HepG2 (cell line): ENCODE results near the gene ABCC9. TPM values are rescaled to one million over a fixed set of nuclear protein-coding genes. Genes with fewer than 3 reads are reported as not detected.

Source experiments
- ATAC-seq: fragments of 200-7000 bp; cut with Tn5 transposase; 3 replicates; pipeline ENCODE4 v1.9.1; 2020; ENCODE audit warnings: mild to moderate bottlenecking, moderate library complexity
- BruUV-seq: library from RNA; stranded (reverse); fragments of 400-500 nt; replicated peaks from 2 replicates; lab custom pipeline; 2021; lab: Mats Ljungman, UMichigan
- CTCF ChIA-PET: fragments of 300-600 bp; formaldehyde crosslinking; extraction: SDS; loops from one replicate; lab custom pipeline; 2021; ENCODE audit warnings: low total read pairs, inconsistent platforms, low intra/inter-chr PET ratio; lab: Yijun Ruan, JAX
- POLR2A ChIA-PET: fragments of 350-600 bp; sonication (Branson Sonifier 250); formaldehyde crosslinking; loops from one replicate; lab custom pipeline; 2020; ENCODE audit warnings: antibody characterized with exemption, inconsistent platforms; lab: Yijun Ruan, JAX
- DNase-seq: peaks from one replicate; pipeline ENCODE4 v3.0.0-alpha.2; 2015; ENCODE audit warnings: low spot score
- FAIRE-seq: peaks from 3 replicates; lab custom pipeline; 2011; peaks lifted over from hg19 to GRCh38; lab: Jason Lieb, UNC
- H2AFZ ChIP-seq: one replicate; pipeline ENCODE4 v1.6.1; 2011; ENCODE audit warnings: low read length, inconsistent platforms
- H3K27ac ChIP-seq: fragments of 300-600 bp; 3 replicates; pipeline ENCODE4 v1.8.0; 2011; ENCODE audit warnings: mixed run types, mild to moderate bottlenecking, mixed read lengths, low read length, inconsistent platforms; ENCODE audit not compliant: insufficient read depth; ENCODE audit errors: extremely low read length
- H3K27me3 ChIP-seq, 2 experiments: fragments of 200-600 bp in 1 of 2; 2 replicates in 1 of 2; 3 replicates in 1 of 2; pipeline versions ENCODE4 v1.6.0 to v1.8.0; 2011; ENCODE audit warnings: low read length in 2 of 2, mild to moderate bottlenecking in 2 of 2, moderate library complexity in 2 of 2, inconsistent platforms in 1 of 2; ENCODE audit not compliant: insufficient read depth in 2 of 2, control insufficient read depth in 1 of 2
- H3K36me3 ChIP-seq, 2 experiments: fragments of 200-600 bp in 1 of 2; replicated peaks in 1 of 2; 2 replicates in 1 of 2; 3 replicates in 1 of 2; pipeline versions ENCODE4 v1.5.1 to v1.8.0; 2011; ENCODE audit warnings: low read length in 2 of 2, inconsistent platforms in 1 of 2; ENCODE audit not compliant: insufficient read depth in 2 of 2, control insufficient read depth in 1 of 2
- H3K4me1 ChIP-seq: 2 replicates; pipeline ENCODE4 v1.5.1; 2012; ENCODE audit warnings: low read length, inconsistent platforms; ENCODE audit not compliant: insufficient read depth
- H3K4me2 ChIP-seq: 2 replicates; pipeline ENCODE4 v1.6.0; 2011; ENCODE audit warnings: low read depth, low read length, inconsistent platforms
- H3K4me3 ChIP-seq, 3 experiments: fragments of 200-600 bp in 1 of 3; sonication (generic), shearing (Covaris generic) in 1 of 3; replicated peaks in 1 of 3; 2 replicates each; pipeline ENCODE4 v1.5.1; 2011 to 2016; ENCODE audit warnings: low read length in 3 of 3, inconsistent platforms in 2 of 3, low read depth in 2 of 3, mild to moderate bottlenecking in 2 of 3, control low read depth in 1 of 3, mixed read lengths in 1 of 3; ENCODE audit not compliant: insufficient read depth in 1 of 3
- H3K79me2 ChIP-seq: one replicate; pipeline ENCODE4 v1.6.1; 2011; ENCODE audit warnings: low read length, inconsistent platforms; ENCODE audit not compliant: insufficient read depth
- H3K9ac ChIP-seq: 2 replicates; pipeline ENCODE4 v1.6.0; 2011; ENCODE audit warnings: mild to moderate bottlenecking, low read depth, low read length, inconsistent platforms; ENCODE audit not compliant: insufficient read depth
- H3K9me3 ChIP-seq: 2 replicates; pipeline ENCODE4 v1.5.1; 2012; ENCODE audit warnings: mild to moderate bottlenecking, low read length
- H4K20me1 ChIP-seq: 2 replicates; pipeline ENCODE4 v1.6.0; 2011; ENCODE audit warnings: inconsistent platforms, mild to moderate bottlenecking, low read length, moderate library complexity; ENCODE audit not compliant: insufficient read depth
- ELF4 ChIP-seq: sonication (generic); formaldehyde crosslinking; IDR thresholded peaks from 2 replicates; pipeline ENCODE4 v1.5.0; 2020; ENCODE audit warnings: missing genetic modification reagents, mild to moderate bottlenecking, moderate library complexity, borderline replicate concordance
- HNRNPUL1 ChIP-seq: fragments of 200-400 bp; formaldehyde crosslinking; IDR thresholded peaks from 2 replicates; pipeline ENCODE4 v1.6.1; 2017; ENCODE audit warnings: low read depth, mild to moderate bottlenecking, low read length, moderate library complexity
- IKZF4 ChIP-seq: sonication (generic); formaldehyde crosslinking; IDR thresholded peaks from 2 replicates; pipeline ENCODE4 v1.5.1; 2020; ENCODE audit warnings: borderline replicate concordance, mild to moderate bottlenecking, low read depth, missing genetic modification reagents; ENCODE audit errors: not compliant biosample characterization
- MAFG ChIP-seq: sonication (generic); formaldehyde crosslinking; IDR thresholded peaks from 2 replicates; pipeline ENCODE4 v1.5.1; 2020; ENCODE audit warnings: mild to moderate bottlenecking, missing genetic modification reagents
- NFIB ChIP-seq: sonication (generic); formaldehyde crosslinking; IDR thresholded peaks from 2 replicates; pipeline ENCODE4 v1.9.0; 2021; ENCODE audit warnings: missing genetic modification reagents, mild to moderate bottlenecking, borderline replicate concordance
- SIX1 ChIP-seq: sonication (generic); formaldehyde crosslinking; IDR thresholded peaks from 2 replicates; pipeline ENCODE4 v1.4.0; 2020; ENCODE audit warnings: missing genetic modification reagents, borderline replicate concordance
- SYNCRIP ChIP-seq: fragments of 200-400 bp; formaldehyde crosslinking; IDR thresholded peaks from 2 replicates; pipeline ENCODE4 v1.6.1; 2018; ENCODE audit warnings: mild to moderate bottlenecking, low read depth, low read length; ENCODE audit not compliant: insufficient read depth
- TBL1XR1 ChIP-seq: fragments of 150-350 bp; IDR thresholded peaks from 2 replicates; pipeline ENCODE4 v1.6.1; 2014; ENCODE audit warnings: borderline replicate concordance, low read length; ENCODE audit not compliant: partially characterized antibody
- TBX2 ChIP-seq: sonication (generic); formaldehyde crosslinking; IDR thresholded peaks from 2 replicates; pipeline ENCODE4 v1.5.0; 2020; ENCODE audit warnings: missing genetic modification reagents, mild to moderate bottlenecking, borderline replicate concordance
- THYN1 ChIP-seq: sonication (generic); formaldehyde crosslinking; IDR thresholded peaks from 2 replicates; pipeline ENCODE4 v1.8.1; 2023; ENCODE audit warnings: low read depth, mild to moderate bottlenecking, moderate library complexity, missing genetic modification reagents, borderline replicate concordance
- ZIK1 ChIP-seq: sonication (generic); formaldehyde crosslinking; IDR thresholded peaks from 2 replicates; pipeline ENCODE4 v1.5.0; 2020; ENCODE audit warnings: mild to moderate bottlenecking, low read depth, missing genetic modification reagents, borderline replicate concordance
- ZNF12 ChIP-seq: sonication (generic); formaldehyde crosslinking; IDR thresholded peaks from 2 replicates; pipeline ENCODE4 v1.5.0; 2020; ENCODE audit warnings: missing genetic modification reagents
- ZNF326 ChIP-seq: sonication (generic); formaldehyde crosslinking; IDR thresholded peaks from 2 replicates; pipeline ENCODE4 v1.4.0; 2020; ENCODE audit warnings: missing genetic modification reagents, borderline replicate concordance
- ZNF441 ChIP-seq: sonication (generic); formaldehyde crosslinking; IDR thresholded peaks from 2 replicates; pipeline ENCODE4 v1.7.0; 2021; ENCODE audit warnings: missing genetic modification reagents, borderline replicate concordance
- ZNF496 ChIP-seq: sonication (generic); formaldehyde crosslinking; IDR thresholded peaks from 2 replicates; pipeline ENCODE4 v1.8.1; 2023; ENCODE audit warnings: mild to moderate bottlenecking, moderate library complexity, missing genetic modification reagents; ENCODE audit not compliant: insufficient replicate concordance
- ZNF549 ChIP-seq: sonication (generic); formaldehyde crosslinking; IDR thresholded peaks from 2 replicates; pipeline ENCODE4 v1.5.0; 2020; ENCODE audit warnings: missing genetic modification reagents
- ZNF607 ChIP-seq: sonication (generic); formaldehyde crosslinking; IDR thresholded peaks from 2 replicates; pipeline ENCODE4 v1.5.1; 2020; ENCODE audit warnings: missing genetic modification reagents, mild to moderate bottlenecking, borderline replicate concordance
- ZNF670 ChIP-seq: sonication (generic); formaldehyde crosslinking; IDR thresholded peaks from 2 replicates; pipeline ENCODE4 v1.8.0; 2022; ENCODE audit warnings: mild to moderate bottlenecking, missing genetic modification reagents, borderline replicate concordance
- ZNF749 ChIP-seq: sonication (generic); formaldehyde crosslinking; IDR thresholded peaks from 2 replicates; pipeline ENCODE4 v1.8.0; 2022; ENCODE audit warnings: mild to moderate bottlenecking, missing genetic modification reagents, moderate library complexity, borderline replicate concordance
- WGBS: methylation state at CpG from one replicate; pipeline ENCODE4 v1.1.6; 2017; ENCODE audit warnings: low lambda C conversion rate; 5-methylcytosine and 5-hydroxymethylcytosine counted together
- in situ Hi-C: cut with HindIII; loops from 2 replicates; pipeline ENCODE4 v1.10.0; 2017; ENCODE audit warnings: low pct_unique_long_range_greater_than_20kb; ENCODE audit not compliant: extremely low pct_ligation_motif_present
- intact Hi-C: fragments of 100-400 bp; cut with micrococcal nuclease; formaldehyde crosslinking; loops from one replicate; pipeline ENCODE4 v1.10.0; 2022; ENCODE audit not compliant: unreplicated experiment
- polyA plus RNA-seq, 8 experiments: library from polyadenylated mRNA; depleted of rRNA in 3 of 8; stranded (reverse) in 7 of 8; unstranded in 1 of 8; fragments of >200 nt; fragmentation: Illumina TruSeq in 4 of 8; extraction: Trizol in 4 of 8; gene quantifications; 2 replicates each; pipeline versions ENCODE4 v1.2.1 to v1.2.3, GENCODE V29; 2011 to 2016; ENCODE audit warnings: low read depth in 4 of 8, missing spikeins in 1 of 8, mixed read lengths in 1 of 8; ENCODE audit not compliant: insufficient read depth in 1 of 8
- total RNA-seq, 5 experiments: library from RNA; depleted of rRNA; stranded (reverse); fragments of >200 nt; fragmentation: Illumina TruSeq; extraction: Trizol; gene quantifications; 2 replicates each; pipeline ENCODE4 v1.2.3, GENCODE V29; 2016; ENCODE audit warnings: low read depth in 1 of 5
- TF ChIP-seq, protein P1 (sequence below), 2 experiments: sonication (generic) in 1 of 2; formaldehyde crosslinking in 1 of 2; IDR thresholded peaks; 2 replicates each; pipeline versions ENCODE4 v1.5.1 to v1.6.1; 2011 to 2020; ENCODE audit warnings: borderline replicate concordance in 1 of 2, low read depth in 1 of 2, low read length in 1 of 2, mild to moderate bottlenecking in 1 of 2, missing genetic modification reagents in 1 of 2, moderate library complexity in 1 of 2

ABCC9 gene
- total and polyA plus RNA-seq, 2 of the 13 experiments (the other 11 are each of a cell fraction or from before 2014, with no cell fraction given) = not detected

DNA sequence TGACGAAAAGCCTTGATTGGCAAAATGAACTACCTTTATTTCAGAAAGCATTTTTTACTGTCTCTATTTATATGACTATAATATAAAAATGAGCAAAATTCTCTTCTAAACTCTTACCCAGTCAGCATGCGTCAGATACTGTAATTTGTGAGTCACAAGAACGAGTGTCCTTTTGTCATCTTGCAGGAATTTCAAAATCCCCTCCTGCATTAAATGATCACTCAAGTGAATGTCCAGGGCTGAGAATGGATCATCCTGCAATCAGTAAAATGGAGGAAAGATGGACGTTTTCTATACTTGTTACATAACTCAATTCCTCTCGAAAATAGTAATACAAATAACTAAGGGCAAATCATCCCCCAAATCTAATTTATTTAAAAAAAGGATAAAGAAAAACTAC is 89.0 kb downstream of the ABCC9 start:
- Histone ChIP-seq H3K9me3 (no peaks in the 10 kb centered on the region), H3K4me2 (no peak overlapping the region), H3K36me3 (no peaks in the 10 kb centered on the region), H3K4me1 (no peaks in the 10 kb centered on the region), H3K79me2 (no peaks in the 10 kb centered on the region), H3K9ac (no peak overlapping the region), H2AFZ (no peak overlapping the region), H3K27ac (no peak overlapping the region), H4K20me1 (no peaks in the 10 kb centered on the region), H3K27me3 (no peaks in the 10 kb centered on the region), H3K4me3 (no peak overlapping the region)
- no peak for DNase-seq
- in situ Hi-C loops (no loop called here), intact Hi-C loops (no loop called here)
- no peak for ATAC-seq
- no TSS peak for BruUV-seq
- ChIA-PET CTCF (no interaction called here), POLR2A (no interaction called here)
- TF ChIP-seq ELF4 = no peak
- TF ChIP-seq ZNF749 (CRISPR knock-in tag) = no peak
- TF ChIP-seq ZNF549 (CRISPR knock-in tag) = no peak
- TF ChIP-seq ZNF441 (CRISPR knock-in tag) = no peak
- no peak for TF ChIP-seq ZNF326 (CRISPR knock-in tag)
- no peak for TF ChIP-seq ZNF670 (CRISPR knock-in tag)
- no peak for TF ChIP-seq ZNF496 (CRISPR knock-in tag)
- TF ChIP-seq MAFG (CRISPR knock-in tag) = no peak
- no peak for TF ChIP-seq HNRNPUL1
- no peak for TF ChIP-seq TBX2 (CRISPR knock-in tag)
- TF ChIP-seq IKZF4 (CRISPR knock-in tag) = no peak
- no peak for TF ChIP-seq SIX1
- no peak for TF ChIP-seq ZNF12
- TF ChIP-seq TBL1XR1 = no peak
- no peak for TF ChIP-seq NFIB (CRISPR knock-in tag)
- no peak for TF ChIP-seq ZIK1
- TF ChIP-seq THYN1 = no peak
- no peak for TF ChIP-seq SYNCRIP
- TF ChIP-seq, protein P1, sequence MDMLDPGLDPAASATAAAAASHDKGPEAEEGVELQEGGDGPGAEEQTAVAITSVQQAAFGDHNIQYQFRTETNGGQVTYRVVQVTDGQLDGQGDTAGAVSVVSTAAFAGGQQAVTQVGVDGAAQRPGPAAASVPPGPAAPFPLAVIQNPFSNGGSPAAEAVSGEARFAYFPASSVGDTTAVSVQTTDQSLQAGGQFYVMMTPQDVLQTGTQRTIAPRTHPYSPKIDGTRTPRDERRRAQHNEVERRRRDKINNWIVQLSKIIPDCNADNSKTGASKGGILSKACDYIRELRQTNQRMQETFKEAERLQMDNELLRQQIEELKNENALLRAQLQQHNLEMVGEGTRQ (IDR thresholded peaks at IDR 0.05; ENCODE audit: low read depth, low read length) = no peak
- TF ChIP-seq, protein P1 (CRISPR knock-in tag; IDR thresholded peaks at IDR 0.05; ENCODE audit: borderline replicate concordance) = no peak
- no peak for TF ChIP-seq ZNF607
- no peak for FAIRE-seq
- 20% methylated on average over 5 of the region's 5 CpGs for WGBS
